ENCODE results near the gene GPR153.

- TF ChIP-seq CTCF (IDR thresholded peaks at IDR 0.05; ENCODE audit: low read length) (no peak), EZH2 (IDR thresholded peaks at IDR 0.05; ENCODE audit: borderline replicate concordance, low read length) (no peak)
These were observed 27.1 kb upstream of the GPR153 start for GRCh38 chr1:6288026-6288425.
